Loucy (cell line): Measurements from ENCODE around the gene GPHA2.

ENCODE experiments used
- CTCF ChIP-seq: fragments of 200-600 bp; sonication (generic); conservative IDR thresholded peaks from 2 replicates; pipeline ENCODE4 v1.5.1; 2014; ENCODE audit warnings: mild to moderate bottlenecking, antibody characterized with exemption, low read length
- EZH2phosphoT487 ChIP-seq: fragments of 200-600 bp; IDR thresholded peaks from 2 replicates; pipeline ENCODE4 v1.6.1; 2018; ENCODE audit warnings: antibody characterized with exemption, mild to moderate bottlenecking, moderate library complexity, borderline replicate concordance

GRCh38 chr11:64891215-64891848 is 44.4 kb downstream of the GPHA2 start:
- TF ChIP-seq CTCF (no peak), EZH2phosphoT487 (no peak)
